Activated gamma-delta T cell (primary cell): ENCODE data around the gene PHF3.

ENCODE experiments used
- DNase-seq: peaks from one replicate; lab custom pipeline; 2025; lab: John Stamatoyannopoulos, UW

The PHF3 gene

DNA sequence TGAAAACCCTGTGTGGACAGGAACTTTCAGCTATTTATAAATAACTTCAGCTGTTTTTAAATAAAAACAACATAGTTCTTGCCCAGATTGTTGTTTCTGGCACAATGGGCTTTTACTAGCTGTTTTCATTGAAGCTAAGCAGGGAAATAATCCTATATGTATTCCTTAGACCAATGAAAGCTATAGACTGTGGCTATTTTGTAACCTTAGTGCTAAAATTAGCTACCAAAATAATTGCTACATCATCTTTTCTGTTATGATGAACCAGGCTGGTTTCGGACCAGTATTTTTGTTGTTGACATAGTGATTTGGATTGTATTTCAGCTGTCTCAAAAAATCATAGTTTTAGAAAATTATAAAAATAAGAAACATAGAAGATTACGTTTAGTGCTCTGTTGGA, 13.7 kb downstream of the PHF3 start:
- no peak for DNase-seq

GRCh38 chr6:63649847-63650265, 14.3 kb downstream of the PHF3 start:
- DNase-seq = no peak

DNA sequence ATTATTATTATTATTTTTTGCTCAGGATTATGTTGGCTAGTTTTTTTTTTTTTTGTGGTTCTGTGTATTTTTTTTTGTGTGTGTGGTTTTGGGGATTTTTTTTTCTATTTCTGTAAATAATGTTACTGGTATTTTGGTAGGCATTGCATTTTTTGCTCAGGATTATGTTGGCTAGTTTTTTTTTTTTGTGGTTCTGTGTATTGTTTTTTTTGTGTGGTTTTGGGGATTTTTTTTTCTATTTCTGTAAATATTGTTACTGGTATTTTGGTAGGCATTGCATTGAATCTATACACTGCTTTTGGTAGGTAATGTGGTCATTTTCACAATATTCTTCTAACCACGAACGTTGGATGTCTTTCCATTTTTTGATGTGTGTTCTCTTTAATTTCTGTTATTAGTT, 17.4 kb downstream of the PHF3 start:
- DNase-seq = no peak

GRCh38 chr6:63660757-63661156, 25.2 kb downstream of the PHF3 start:
- no peak for DNase-seq

GRCh38 chr6:63661769-63662168, 26.2 kb downstream of the PHF3 start:
- DNase-seq = no peak

DNA sequence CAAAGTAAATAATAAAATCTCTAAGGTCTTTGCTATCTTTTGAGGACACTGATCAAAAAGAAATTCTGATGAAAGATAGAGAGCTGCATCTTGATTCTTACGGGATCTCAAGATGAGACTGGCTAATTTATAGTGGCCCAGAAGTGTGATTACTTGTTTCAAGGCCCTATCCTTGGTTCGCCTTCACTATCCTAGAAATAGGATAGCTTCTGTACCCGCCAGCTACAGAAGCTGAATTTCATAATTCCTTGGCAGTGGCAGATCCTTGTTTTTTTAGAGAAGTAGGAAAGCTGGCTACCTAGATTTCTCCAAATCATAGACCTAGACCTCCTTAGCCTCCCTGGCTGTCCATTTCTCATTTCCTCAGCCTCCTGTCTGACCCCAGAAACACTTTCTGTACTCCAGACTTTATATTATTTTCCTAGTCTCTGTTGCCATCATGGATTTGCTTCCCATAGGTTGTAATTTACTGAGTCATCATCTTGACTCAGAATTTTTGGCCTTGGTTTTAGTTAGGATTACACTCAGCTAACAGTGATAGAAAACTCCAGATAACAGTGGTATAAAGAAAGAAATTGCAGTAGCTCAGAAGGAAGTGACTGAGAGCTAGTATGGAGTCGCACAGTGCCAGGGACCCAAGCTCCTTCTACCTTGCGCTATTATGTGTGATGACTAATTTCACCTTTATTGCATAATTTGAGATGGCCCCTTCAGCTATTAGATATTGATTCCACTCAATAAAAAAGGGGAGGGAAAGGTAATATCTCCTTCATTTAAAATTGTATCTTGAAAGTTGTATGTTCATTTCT, 27.7 kb downstream of the PHF3 start:
- DNase-seq = no peak

DNA sequence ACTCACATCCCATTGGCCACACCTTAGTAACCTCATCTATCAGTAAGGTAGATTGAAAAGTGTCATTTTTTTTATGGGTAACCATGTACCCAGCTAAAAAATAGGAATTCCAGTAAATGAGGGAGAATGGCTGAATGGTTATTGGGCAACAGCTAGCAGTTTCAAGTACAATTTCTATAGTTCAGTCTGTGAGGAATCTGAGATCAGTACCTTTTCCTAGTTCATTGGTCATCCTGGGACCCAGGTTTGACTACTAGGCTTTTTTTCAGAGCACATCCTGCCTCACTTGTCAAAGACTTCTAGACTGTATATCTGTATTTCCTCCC, 28.3 kb downstream of the PHF3 start:
- no peak for DNase-seq

- DNase-seq = no peak
Measured at GRCh38 chr6:63671098-63671754, 35.6 kb downstream of the PHF3 start.

DNA sequence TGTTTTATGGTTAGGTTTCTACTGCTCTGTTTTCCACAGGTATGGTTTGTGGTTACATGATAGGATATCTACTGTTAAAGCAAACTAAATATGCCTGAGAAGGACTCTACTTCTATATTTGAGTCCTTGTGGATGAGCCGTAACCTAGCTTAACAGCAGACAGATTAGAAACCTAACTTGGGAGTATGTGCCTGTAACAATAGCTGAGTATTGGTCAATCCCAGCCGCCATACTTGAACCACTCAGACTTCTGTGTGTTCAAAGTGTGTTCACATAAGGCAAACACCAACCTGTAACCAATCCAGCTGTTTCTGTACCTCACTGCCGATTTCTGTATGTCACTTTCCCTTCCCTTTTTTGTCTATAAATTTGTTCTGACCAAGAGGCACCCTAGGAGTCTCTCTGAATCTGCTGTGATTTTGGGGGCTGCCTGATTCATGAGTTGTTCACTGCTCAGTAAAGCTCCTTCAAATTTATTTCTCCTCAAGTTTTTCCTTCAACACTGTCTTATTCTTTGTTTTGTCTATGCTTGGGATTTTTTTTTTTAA, 37.1 kb downstream of the PHF3 start:
- DNase-seq = no peak

DNA sequence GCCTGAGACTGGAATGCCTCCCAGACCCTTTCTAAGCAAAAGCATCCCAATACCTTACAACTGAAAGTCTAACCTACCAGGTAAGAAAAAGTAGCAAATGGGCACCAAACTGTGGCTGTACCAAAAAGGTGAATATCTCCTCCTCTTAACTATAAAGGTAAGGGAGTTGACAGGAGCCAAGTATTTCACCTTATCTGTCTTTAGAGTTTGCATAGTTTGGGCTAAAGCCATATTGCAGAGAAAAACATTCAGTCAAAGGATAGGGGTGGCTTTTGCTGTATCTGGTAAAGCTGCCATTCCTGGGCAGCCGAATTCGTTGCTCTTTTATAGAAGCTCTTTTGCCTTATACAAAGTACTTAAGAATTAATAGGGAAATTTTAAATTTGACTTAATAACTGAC, 38.1 kb downstream of the PHF3 start:
- DNase-seq = no peak

DNA sequence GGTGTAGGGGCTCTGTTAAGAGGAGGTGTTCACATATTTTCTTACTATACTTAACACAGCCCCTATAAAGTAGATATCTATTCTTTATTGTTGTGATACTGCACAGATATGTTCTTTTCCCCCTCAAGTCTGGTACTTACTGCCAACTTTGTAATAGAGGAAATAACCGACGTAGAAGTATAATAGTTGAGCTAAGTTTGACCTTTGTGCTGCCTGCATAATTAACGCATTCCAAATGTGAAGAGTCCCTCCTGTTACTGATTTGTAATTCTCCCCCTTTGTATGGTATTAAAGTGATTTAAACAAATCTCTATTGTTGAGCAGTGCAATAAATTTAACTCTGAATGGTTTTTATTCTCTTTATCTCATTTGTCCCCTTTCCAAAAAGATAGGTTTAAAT, 39.0 kb downstream of the PHF3 start:
- no peak for DNase-seq

GRCh38 chr6:63675138-63675537, 39.5 kb downstream of the PHF3 start:
- no peak for DNase-seq

DNA sequence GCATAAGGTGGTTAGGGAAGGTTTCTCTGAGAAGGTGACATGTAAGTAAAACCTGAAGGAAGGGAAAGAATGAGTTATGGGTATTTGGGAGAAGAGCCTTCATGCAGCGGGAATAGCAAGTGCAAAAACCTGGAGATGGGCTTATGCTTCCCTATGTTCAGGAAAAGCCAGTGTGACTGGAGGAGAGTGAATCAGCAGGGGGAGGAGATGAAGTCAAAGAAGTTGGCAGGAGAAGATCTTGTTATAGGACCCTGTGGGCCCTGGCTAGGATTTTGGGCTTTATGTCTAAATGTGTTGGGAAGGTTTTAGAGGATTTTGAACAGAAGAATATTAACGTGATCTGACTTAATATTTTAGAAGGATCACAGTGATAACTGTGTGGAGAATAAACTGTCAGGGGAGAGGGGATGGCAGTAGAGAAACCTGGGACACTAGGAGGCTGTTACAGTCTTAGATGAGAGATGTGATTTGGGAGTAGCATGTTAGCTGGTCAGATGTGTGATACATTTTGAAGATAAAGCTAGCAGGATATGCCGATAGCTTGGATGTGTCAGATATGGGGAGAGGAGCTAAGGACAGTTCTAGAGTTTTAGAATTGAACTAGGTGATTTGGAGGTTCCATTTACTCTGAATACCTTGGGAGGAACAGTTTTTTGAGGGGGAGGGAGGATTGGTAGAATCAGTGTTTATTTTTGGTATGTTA, 41.0 kb downstream of the PHF3 start:
- no peak for DNase-seq

DNA sequence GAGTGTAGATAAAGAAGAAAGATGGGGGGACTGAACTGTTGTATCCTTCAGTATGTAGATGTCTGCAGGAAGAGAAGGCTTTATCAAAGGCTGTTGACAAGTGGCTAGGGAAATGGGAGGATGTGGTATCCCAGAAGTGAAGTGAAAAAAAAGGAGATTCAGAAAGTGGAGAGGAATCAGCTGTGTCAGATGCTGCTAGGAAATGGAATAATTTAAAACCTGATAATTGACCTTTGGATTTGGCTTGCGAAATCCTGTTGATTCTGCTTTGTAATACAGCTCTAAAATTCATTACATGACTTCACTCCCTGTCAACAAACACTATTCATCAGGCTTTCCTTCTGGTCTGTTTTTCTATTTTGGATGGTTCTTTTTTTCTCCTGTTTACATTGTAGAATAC, 41.7 kb downstream of the PHF3 start:
- no peak for DNase-seq

- DNase-seq = no peak
Measured at GRCh38 chr6:63683071-63683603, 47.5 kb downstream of the PHF3 start.

- no peak for DNase-seq
Measured at GRCh38 chr6:63685446-63686379, 50.1 kb downstream of the PHF3 start.

GRCh38 chr6:63689421-63689820, 53.8 kb downstream of the PHF3 start:
- DNase-seq = no peak

DNA sequence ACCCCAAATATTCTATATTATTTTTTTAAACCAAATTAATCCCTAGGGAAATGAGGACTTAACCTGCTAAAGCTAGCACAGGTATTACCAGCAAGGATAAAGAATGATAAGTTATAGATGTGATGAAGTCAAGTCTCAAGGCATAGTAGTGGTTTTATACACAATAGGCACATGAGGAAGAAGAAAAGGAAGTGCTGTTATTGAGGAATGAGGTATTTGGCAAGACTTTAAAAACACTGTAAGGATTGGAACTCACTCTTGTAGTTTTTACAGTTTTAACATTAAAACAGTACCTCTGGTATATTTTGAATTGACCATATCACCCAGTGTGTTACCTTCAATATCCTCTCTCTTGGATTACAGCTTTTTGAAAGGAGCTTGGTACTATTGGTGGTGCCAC, 54.6 kb downstream of the PHF3 start:
- DNase-seq = no peak

DNA sequence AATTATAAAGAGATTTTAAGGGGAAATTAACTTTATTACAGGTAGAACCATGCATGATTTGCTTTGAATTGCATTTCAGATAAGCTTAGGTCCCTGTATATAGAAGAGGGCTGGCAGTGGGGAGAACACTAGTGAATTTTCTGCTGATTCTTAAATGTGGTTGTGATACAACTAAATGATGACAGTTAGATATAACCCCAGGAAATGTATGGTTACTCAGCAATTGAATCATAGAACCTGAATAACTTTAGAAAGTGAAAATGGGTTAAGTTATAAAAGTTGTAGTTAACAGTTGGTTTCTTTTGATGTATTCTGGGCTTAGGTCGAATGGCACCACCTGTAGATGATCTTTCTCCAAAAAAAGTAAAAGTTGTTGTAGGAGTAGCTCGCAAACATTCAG, 70.1 kb downstream of the PHF3 start:
- no peak for DNase-seq

DNA sequence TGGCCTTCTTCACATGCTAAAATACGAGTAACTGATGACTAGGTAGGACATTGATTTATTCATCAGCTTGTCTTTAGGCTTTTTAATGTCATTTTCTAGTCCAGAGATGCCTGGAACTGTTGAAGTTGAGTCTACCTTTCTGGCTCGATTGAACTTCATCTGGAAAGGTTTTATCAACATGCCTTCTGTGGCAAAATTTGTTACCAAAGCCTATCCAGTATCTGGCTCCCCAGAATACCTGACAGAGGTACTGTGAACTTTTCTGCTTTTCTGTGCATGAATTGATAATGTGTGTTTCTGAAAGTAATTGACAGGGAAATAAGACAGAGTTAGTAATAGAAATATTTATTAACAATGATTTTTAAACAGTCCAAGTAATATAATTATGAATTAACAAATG, 71.0 kb downstream of the PHF3 start:
- DNase-seq = no peak

- no peak for DNase-seq
Measured at GRCh38 chr6:63708631-63709030, 73.0 kb downstream of the PHF3 start.

DNA sequence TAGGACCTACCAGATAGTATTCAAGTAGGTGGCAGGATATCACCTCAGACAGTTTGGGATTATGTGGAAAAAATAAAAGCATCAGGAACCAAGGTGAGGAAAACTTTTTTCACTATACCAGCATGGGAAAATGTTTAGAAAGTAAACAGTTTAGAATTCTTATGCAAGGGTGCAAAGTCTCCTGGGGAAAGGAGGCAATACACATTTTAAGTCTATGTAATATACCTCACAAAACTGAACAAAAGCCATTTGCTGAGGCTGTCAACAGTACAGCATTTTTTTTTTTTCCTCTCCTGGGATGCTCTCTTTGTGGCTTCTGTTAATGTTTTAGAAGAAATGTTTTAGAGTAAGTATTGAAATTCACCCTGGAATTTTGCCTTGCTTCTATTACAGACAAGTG, 73.5 kb downstream of the PHF3 start:
- no peak for DNase-seq
